Fibroblast of the aortic adventitia (primary cell): Measurements from ENCODE around the gene DSTYK. TPM values are rescaled to one million over a fixed set of nuclear protein-coding genes. Genes with fewer than 3 reads are reported as not detected.

Experiments
- DNase-seq: peaks from one replicate; pipeline ENCODE4 v3.0.0-alpha.2; 2010; ENCODE audit warnings: low read depth
- H3K4me3 ChIP-seq: 2 replicates; pipeline ENCODE4 v1.5.1; 2011; ENCODE audit warnings: low read depth, mild to moderate bottlenecking, control low read depth, low read length, moderate library complexity
- CTCF ChIP-seq: IDR thresholded peaks from 2 replicates; pipeline ENCODE4 v1.5.1; 2011; ENCODE audit warnings: mild to moderate bottlenecking, low read length, control low read depth, inconsistent platforms; ENCODE audit not compliant: insufficient read depth
- total RNA-seq: library from RNA; depleted of rRNA; stranded (reverse); fragments of >200 nt; gene quantifications from 2 replicates; pipeline ENCODE4 v1.2.3, GENCODE V29; 2012; ENCODE audit warnings: low replicate concordance

Gene DSTYK
- total RNA-seq, 1 donor = 16.1 TPM

DNA sequence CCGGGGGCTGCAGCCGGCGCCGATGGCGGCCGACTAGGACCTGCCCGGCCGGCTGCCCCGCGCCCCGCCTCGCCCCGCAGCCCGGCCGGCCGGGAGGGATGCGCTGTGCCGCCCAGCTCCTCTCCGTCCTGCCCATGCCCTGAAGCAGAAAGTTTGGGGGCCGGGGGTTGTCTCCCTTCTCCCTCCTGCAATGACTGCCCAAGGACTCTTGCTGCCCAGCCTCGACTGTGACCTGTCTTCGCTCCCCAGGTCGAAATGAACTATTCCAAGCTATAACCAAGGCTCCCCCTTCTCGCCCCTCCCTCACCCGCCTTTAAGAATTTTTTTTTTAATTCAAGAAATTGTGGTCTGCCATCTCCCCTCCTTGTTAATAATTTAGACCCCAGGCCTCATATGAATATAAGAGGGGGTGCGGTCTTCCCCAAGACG, 16.6 kb upstream of the DSTYK start:
- no peak for TF ChIP-seq CTCF
- peak overlapping the region; percentile 79 for H3K4me3 ChIP-seq
- DNase-seq = no peak

- DNase-seq = peak; percentile 90
- H3K4me3 ChIP-seq = peak within 1 kb of the TSS; percentile 79
- no peak for TF ChIP-seq CTCF
Measured at GRCh38 chr1:205227584-205228013, 16.1 kb upstream of the DSTYK start, which contains the start of gene TMCC2. Gene TMCC2, plus strand, starts transcription at chr1:205227946. Its CDS starts 619 bp downstream, at chr1:205228565.

GRCh38 chr1:205226868-205227583, 15.5 kb upstream of the DSTYK start:
- TF ChIP-seq CTCF = peak; percentile 40
- peak; percentile 77 for DNase-seq
- peak overlapping the region; percentile 79 for H3K4me3 ChIP-seq

GRCh38 chr1:205225901-205226765, 14.6 kb upstream of the DSTYK start:
- H3K4me3 ChIP-seq = no peak overlapping the region
- no peak for TF ChIP-seq CTCF
- no peak for DNase-seq

DNA sequence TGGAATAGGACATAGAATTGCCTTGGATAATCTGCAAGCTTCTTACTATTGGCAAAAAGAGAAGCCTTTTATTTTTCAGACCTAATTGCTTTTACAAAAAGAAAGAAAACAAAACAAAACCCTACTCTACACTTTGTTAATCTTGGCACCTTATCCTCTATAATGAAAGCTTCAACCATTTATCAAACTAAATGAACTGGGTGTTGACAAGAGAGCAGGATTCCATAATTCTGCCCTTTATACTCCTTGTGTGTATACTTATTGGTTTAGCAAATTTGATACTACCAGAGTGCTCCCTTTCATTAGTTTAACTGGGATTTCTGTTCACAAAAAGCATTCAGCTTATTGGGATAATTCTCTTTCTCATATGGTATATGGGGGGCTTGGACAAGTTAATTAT, 13.2 kb upstream of the DSTYK start:
- no peak overlapping the region for H3K4me3 ChIP-seq
- no peak for DNase-seq
- TF ChIP-seq CTCF = no peak

DNA sequence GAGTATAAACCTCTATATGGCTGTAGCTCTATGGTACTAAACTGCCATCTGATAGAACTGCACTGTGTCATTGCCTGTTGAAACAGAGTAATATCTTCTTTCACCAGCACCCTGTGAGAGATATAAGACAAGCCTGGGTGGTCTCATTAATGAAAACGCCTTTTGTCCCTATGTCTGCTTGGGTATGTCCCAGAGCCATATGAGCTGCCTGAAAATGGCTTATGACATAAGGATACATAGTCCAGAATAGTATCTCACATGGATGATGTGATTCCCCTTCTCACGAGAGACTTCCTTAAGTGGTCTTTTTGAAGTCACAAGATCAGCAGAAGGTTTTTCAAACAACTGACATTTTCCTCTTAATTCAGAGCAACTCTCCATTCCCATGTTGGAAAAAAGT, 8.9 kb upstream of the DSTYK start:
- no peak for TF ChIP-seq CTCF
- H3K4me3 ChIP-seq = no peak overlapping the region
- DNase-seq = no peak
